Endothelial cell of umbilical vein (primary cell): ENCODE results near the gene ABHD18. TPM values are rescaled to one million over a fixed set of nuclear protein-coding genes. Genes with fewer than 3 reads are reported as not detected.
"Not testable (repeated sequence)": the region's sequence is repeated elsewhere in the genome, so short reads cannot be mapped to it uniquely, and the experiment has no call there.

Experiments
- BruUV-seq: library from RNA; stranded (reverse); fragments of 400-500 nt; replicated peaks from 2 replicates; lab custom pipeline; 2021; lab: Mats Ljungman, UMichigan
- CTCF ChIA-PET: fragments of 300-600, 350-600 bp; sonication (Branson Sonifier 250); formaldehyde crosslinking; loops from one replicate; lab custom pipeline; 2021; ENCODE audit warnings: antibody characterized with exemption, inconsistent platforms; lab: Charles Lee
- POLR2A ChIA-PET: fragments of 300-600, 350-600 bp; sonication (Branson Sonifier 250); formaldehyde crosslinking; loops from one replicate; lab custom pipeline; 2021; ENCODE audit warnings: antibody characterized with exemption, inconsistent platforms; lab: Charles Lee
- DNase-seq: peaks from one replicate; pipeline ENCODE4 v3.0.0-alpha.2; 2011; ENCODE audit warnings: low read depth, low spot score
- FAIRE-seq: peaks from 2 replicates; lab custom pipeline; 2011; peaks lifted over from hg19 to GRCh38; lab: Jason Lieb, UNC
- H2AFZ ChIP-seq: 2 replicates; pipeline ENCODE4 v1.6.0; 2012; ENCODE audit warnings: low read depth, low read length, control low read depth, inconsistent platforms
- H3K27ac ChIP-seq: 2 replicates; pipeline ENCODE4 v1.5.1; 2011; ENCODE audit warnings: low read depth, mild to moderate bottlenecking, control low read depth, low read length, moderate library complexity; ENCODE audit not compliant: insufficient read depth
- H3K27me3 ChIP-seq, 2 experiments: 2 replicates each; pipeline versions ENCODE4 v1.6.0 to v1.6.1; 2011; ENCODE audit warnings: low read length in 2 of 2, mixed read lengths in 1 of 2; ENCODE audit not compliant: control insufficient read depth in 2 of 2, insufficient read depth in 2 of 2
- H3K36me3 ChIP-seq, 2 experiments: 2 replicates in 1 of 2; 3 replicates in 1 of 2; pipeline ENCODE4 v1.5.1; 2011; ENCODE audit warnings: low read length in 2 of 2, mild to moderate bottlenecking in 1 of 2, moderate library complexity in 1 of 2; ENCODE audit not compliant: control insufficient read depth in 2 of 2, insufficient read depth in 2 of 2; ENCODE audit errors: extremely low read depth in 1 of 2
- H3K4me1 ChIP-seq: 3 replicates; pipeline ENCODE4 v1.5.1; 2011; ENCODE audit warnings: mild to moderate bottlenecking, low read length; ENCODE audit not compliant: control insufficient read depth, insufficient read depth; ENCODE audit errors: extremely low read depth
- H3K4me2 ChIP-seq: 2 replicates; pipeline ENCODE4 v1.6.1; 2011; ENCODE audit warnings: low read length, control low read depth, mixed read lengths; ENCODE audit not compliant: insufficient read depth
- H3K4me3 ChIP-seq, 3 experiments: fragments of 200-600 bp in 1 of 3; sonication (generic), shearing (Covaris generic) in 1 of 3; replicated peaks in 1 of 3; 2 replicates each; pipeline ENCODE4 v1.5.1; 2011 to 2016; ENCODE audit warnings: control low read depth in 3 of 3, low read length in 3 of 3, mild to moderate bottlenecking in 2 of 3, inconsistent platforms in 1 of 3, low read depth in 1 of 3, moderate library complexity in 1 of 3; ENCODE audit not compliant: insufficient read depth in 1 of 3
- H3K79me2 ChIP-seq: 2 replicates; pipeline ENCODE4 v1.6.0; 2012; ENCODE audit warnings: low read length, inconsistent platforms; ENCODE audit not compliant: control insufficient read depth, insufficient read depth
- H3K9ac ChIP-seq: replicated peaks from 2 replicates; pipeline ENCODE3; 2011; ENCODE audit warnings: low read length, control low read depth; ENCODE audit not compliant: insufficient read depth; ENCODE audit errors: extremely low read depth
- H3K9me1 ChIP-seq: replicated peaks from 3 replicates; pipeline ENCODE4 v1.6.0; 2011; ENCODE audit warnings: mild to moderate bottlenecking, low read length; ENCODE audit not compliant: control insufficient read depth, insufficient read depth; ENCODE audit errors: extremely low read depth
- H3K9me3 ChIP-seq: replicated peaks from 2 replicates; pipeline ENCODE4 v1.5.1; 2012; ENCODE audit warnings: low read length, inconsistent platforms; ENCODE audit not compliant: control insufficient read depth, insufficient read depth
- H4K20me1 ChIP-seq: replicated peaks from 2 replicates; pipeline ENCODE3; 2011; ENCODE audit warnings: mild to moderate bottlenecking, low read length; ENCODE audit not compliant: control insufficient read depth, insufficient read depth; ENCODE audit errors: extremely low read depth
- CTCF ChIP-seq, 2 donors: IDR thresholded peaks; 1 replicate in 1 of 2; 2 replicates in 1 of 2; pipeline ENCODE4 v1.5.1; 2011; ENCODE audit warnings: low read length in 2 of 2, mild to moderate bottlenecking in 2 of 2, moderate library complexity in 2 of 2, control low read depth in 1 of 2, inconsistent platforms in 1 of 2, low read depth in 1 of 2; ENCODE audit not compliant: insufficient read depth in 1 of 2; ENCODE audit errors: extremely low read depth in 1 of 2
- EZH2 ChIP-seq: IDR thresholded peaks from 2 replicates; pipeline ENCODE4 v1.6.1; 2012; ENCODE audit warnings: borderline replicate concordance, low read depth, mild to moderate bottlenecking, moderate library complexity, low read length, inconsistent platforms; ENCODE audit not compliant: severe bottlenecking
- GATA2 ChIP-seq: IDR thresholded peaks from 2 replicates; pipeline ENCODE4 v1.7.0; 2011; ENCODE audit warnings: low read depth, mild to moderate bottlenecking, moderate library complexity, mixed read lengths, low read length; ENCODE audit not compliant: insufficient read length, insufficient read depth
- JUN ChIP-seq: IDR thresholded peaks from 2 replicates; pipeline ENCODE4 v1.6.1; 2011; ENCODE audit warnings: borderline replicate concordance, low read depth; ENCODE audit not compliant: insufficient read length, insufficient read depth
- MAX ChIP-seq: IDR thresholded peaks from 2 replicates; pipeline ENCODE4 v1.6.1; 2011; ENCODE audit not compliant: insufficient read depth, insufficient read length
- MYC ChIP-seq: IDR thresholded peaks from one replicate; pipeline ENCODE4 v1.6.1; 2011; ENCODE audit warnings: mild to moderate bottlenecking, low read depth, low read length
- POLR2AphosphoS5 ChIP-seq: IDR thresholded peaks from 2 replicates; pipeline ENCODE4 v1.6.1; 2012; ENCODE audit warnings: low read depth, mild to moderate bottlenecking, control low read depth, low read length, moderate library complexity; ENCODE audit not compliant: insufficient read depth
- dilution Hi-C: fragments of 300-500 bp; cut with MboI; formaldehyde crosslinking; loops from one replicate; pipeline ENCODE4 v1.15.0; 2019; ENCODE audit warnings: low sequenced_read_pairs; ENCODE audit not compliant: extremely low pct_ligation_motif_present
- intact Hi-C: fragments of 100-400 bp; cut with micrococcal nuclease; formaldehyde crosslinking; loops from one replicate; pipeline ENCODE4 v1.10.0; 2022
- polyA plus RNA-seq, 4 experiments: library from polyadenylated mRNA; depleted of rRNA in 3 of 4; stranded (reverse) in 3 of 4; unstranded in 1 of 4; fragments of >200 nt; gene quantifications; 2 replicates each; pipeline versions ENCODE4 v1.2.1 to v1.2.3, GENCODE V29; 2011 to 2012; ENCODE audit warnings: missing spikeins in 1 of 4
- total RNA-seq: library from RNA; stranded (reverse); gene quantifications from 2 replicates; pipeline ENCODE4 v1.2.3, GENCODE V29; 2021

ABHD18 gene
- total and polyA plus RNA-seq, 2 donors (not counting 3 experiments of a cell fraction or from before 2014, with no cell fraction given) = 2.4 to 9.1 TPM

DNA sequence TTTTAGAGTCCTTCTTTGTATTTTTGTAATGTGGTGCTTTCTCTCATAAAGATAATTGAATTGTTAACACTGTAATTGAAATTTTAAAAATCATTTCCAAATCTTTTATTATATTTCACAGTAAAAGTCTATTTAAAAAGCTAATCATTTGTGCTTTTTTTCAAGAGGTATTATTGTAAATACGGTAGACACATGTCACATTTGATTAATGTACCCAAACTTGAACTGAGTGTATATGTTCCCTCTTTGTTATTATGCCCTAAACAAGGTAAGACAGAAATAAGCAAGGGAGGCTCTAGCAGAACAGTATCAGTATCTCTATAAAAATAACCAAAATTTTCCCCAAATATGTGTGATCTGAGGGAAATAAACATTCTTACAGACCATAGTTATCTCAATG is 74.4 kb downstream of the ABHD18 start:
- POLR2A ChIA-PET = no interaction called here

DNA sequence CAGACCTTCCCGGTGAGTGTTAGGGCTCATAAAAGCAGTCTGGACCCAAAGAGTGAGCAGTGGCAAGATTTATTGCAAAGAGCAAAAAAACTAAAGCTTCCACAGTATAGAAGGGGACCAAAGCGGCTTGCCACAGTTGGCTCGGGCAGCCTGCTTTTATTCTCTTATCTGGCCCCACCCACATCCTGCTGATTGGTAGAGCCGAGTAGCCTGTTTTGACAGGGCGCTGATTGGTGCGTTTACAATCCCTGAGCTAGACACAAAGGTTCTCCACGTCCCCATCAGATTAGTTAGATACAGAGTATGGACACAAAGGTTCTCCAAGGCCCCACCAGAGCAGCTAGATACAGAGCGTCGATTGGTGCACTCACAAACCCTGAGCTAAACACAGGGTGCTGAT is 81.8 kb downstream of the ABHD18 start:
- H2AFZ ChIP-seq, FAIRE-seq, H3K27me3 ChIP-seq, dilution Hi-C loops, H3K4me1 ChIP-seq, H3K27ac ChIP-seq, DNase-seq, H3K36me3 ChIP-seq, H3K79me2 ChIP-seq, BruUV-seq, H3K9ac ChIP-seq, H4K20me1 ChIP-seq, H3K4me3 ChIP-seq, H3K4me2 ChIP-seq, intact Hi-C loops, POLR2A ChIA-PET, H3K9me1 ChIP-seq, H3K9me3 ChIP-seq, CTCF ChIA-PET: not testable (repeated sequence)

More for the DNA sequence above, 74.4 kb downstream of the ABHD18 start:
- dilution Hi-C loops (no loop called here), intact Hi-C loops (no loop called here)
- TF ChIP-seq EZH2 (no peak), CTCF (IDR thresholded peaks at IDR 0.05; ENCODE audit: extremely low read depth in 1 of 2, insufficient read depth in 1 of 2, low read depth in 1 of 2, low read length in 2 of 2) (no peak), MAX (no peak), POLR2AphosphoS5 (no peak), GATA2 (no peak), JUN (no peak), MYC (no peak)
- Histone ChIP-seq H3K4me2 (no peak overlapping the region), H3K27ac (no peak overlapping the region), H3K27me3 (no peaks in the 10 kb centered on the region), H3K36me3 (no peaks in the 10 kb centered on the region), H3K9me1 (no peaks in the 10 kb centered on the region), H2AFZ (no peak overlapping the region), H4K20me1 (no peaks in the 10 kb centered on the region), H3K4me3 (no peak overlapping the region), H3K9me3 (no peaks in the 10 kb centered on the region), H3K9ac (no peak overlapping the region), H3K4me1 (no peaks in the 10 kb centered on the region), H3K79me2 (no peaks in the 10 kb centered on the region)
- no TSS peak for BruUV-seq
- CTCF ChIA-PET = interaction anchor here (0.6 kb wide), 1 partner anchor 10 kb away, joined by 3 read pairs; no protein-coding TSS in a partner anchor
- DNase-seq (no peak), FAIRE-seq (no peak)

DNA sequence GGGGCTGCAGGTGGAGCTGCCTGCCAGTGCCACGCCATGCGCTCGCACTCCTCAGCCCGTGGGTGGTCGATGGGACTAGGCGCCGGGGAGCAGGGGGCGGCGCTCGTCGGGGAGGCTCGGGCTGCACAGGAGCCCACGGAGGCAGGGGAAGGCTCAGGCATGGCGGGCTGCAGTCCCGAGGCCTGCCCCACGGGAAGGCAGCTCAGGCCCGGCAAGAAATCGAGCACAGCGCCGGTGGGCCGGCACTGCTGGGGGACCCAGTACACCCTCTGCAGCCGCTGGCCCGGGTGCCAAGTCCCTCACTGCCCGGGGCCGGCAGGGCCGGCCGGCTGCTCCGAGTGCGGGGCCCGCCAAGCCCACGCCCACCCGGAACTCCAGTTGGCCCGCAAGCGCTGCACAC is 82.3 kb downstream of the ABHD18 start:
- FAIRE-seq, intact Hi-C loops, H3K9me1 ChIP-seq, dilution Hi-C loops, CTCF ChIA-PET, H3K9me3 ChIP-seq, H3K9ac ChIP-seq, DNase-seq, H3K4me2 ChIP-seq, H3K4me1 ChIP-seq, BruUV-seq, POLR2A ChIA-PET, H3K79me2 ChIP-seq, H4K20me1 ChIP-seq, H3K4me3 ChIP-seq, H3K36me3 ChIP-seq, H2AFZ ChIP-seq, H3K27ac ChIP-seq, H3K27me3 ChIP-seq: not testable (repeated sequence)
